ENCODE results near the gene TMEM267.
"Not testable (repeated sequence)": the region's sequence is repeated elsewhere in the genome, so short reads cannot be mapped to it uniquely, and the experiment has no call there.

Gene TMEM267, protein sequence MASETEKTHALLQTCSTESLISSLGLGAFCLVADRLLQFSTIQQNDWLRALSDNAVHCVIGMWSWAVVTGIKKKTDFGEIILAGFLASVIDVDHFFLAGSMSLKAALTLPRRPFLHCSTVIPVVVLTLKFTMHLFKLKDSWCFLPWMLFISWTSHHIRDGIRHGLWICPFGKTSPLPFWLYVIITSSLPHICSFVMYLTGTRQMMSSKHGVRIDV
- long read RNA-seq, donor 1, transcript TMEM267-201 (3 exons, 2,338 nt), result major isoform, 5 of 5 reads
- long read RNA-seq, donor 1, partial matches to known transcripts, result 0 of 5 reads
- long read RNA-seq, donor 1, other reads (novel, unspliced or antisense), result 0 of 5 reads
- long read RNA-seq, donor 2, transcript TMEM267-201 (3 exons, 2,338 nt), result major isoform, 5 of 5 reads
- long read RNA-seq, donor 2, partial matches to known transcripts, result 0 of 5 reads
- long read RNA-seq, donor 2, other reads (novel, unspliced or antisense), result 0 of 5 reads
- long read RNA-seq, donor 3, partial matches to known transcripts, result 0 of 3 reads
- long read RNA-seq, donor 3, other reads (novel, unspliced or antisense), result 0 of 3 reads
- long read RNA-seq, donor 4, transcript TMEM267-201 (3 exons, 2,338 nt), result major isoform, 5 of 5 reads
- long read RNA-seq, donor 4, partial matches to known transcripts, result 0 of 5 reads
- long read RNA-seq, donor 4, other reads (novel, unspliced or antisense), result 0 of 5 reads
- long read RNA-seq, donor 5, partial matches to known transcripts, result 0 of 3 reads
- long read RNA-seq, donor 5, other reads (novel, unspliced or antisense), result 0 of 3 reads
- long read RNA-seq, donor 6, partial matches to known transcripts, result 0 of 3 reads
- long read RNA-seq, donor 6, other reads (novel, unspliced or antisense), result 0 of 3 reads
- long read RNA-seq, donor 7, transcript TMEM267-201 (3 exons, 2,338 nt), result major isoform, 15 of 22 reads
- long read RNA-seq, donor 7, partial matches to known transcripts, result 7 of 22 reads
- long read RNA-seq, donor 7, other reads (novel, unspliced or antisense), result 0 of 22 reads
- long read RNA-seq, donor 8, transcript TMEM267-201 (3 exons, 2,338 nt), result major isoform, 7 of 7 reads
- long read RNA-seq, donor 8, partial matches to known transcripts, result 0 of 7 reads
- long read RNA-seq, donor 8, other reads (novel, unspliced or antisense), result 0 of 7 reads

DNA sequence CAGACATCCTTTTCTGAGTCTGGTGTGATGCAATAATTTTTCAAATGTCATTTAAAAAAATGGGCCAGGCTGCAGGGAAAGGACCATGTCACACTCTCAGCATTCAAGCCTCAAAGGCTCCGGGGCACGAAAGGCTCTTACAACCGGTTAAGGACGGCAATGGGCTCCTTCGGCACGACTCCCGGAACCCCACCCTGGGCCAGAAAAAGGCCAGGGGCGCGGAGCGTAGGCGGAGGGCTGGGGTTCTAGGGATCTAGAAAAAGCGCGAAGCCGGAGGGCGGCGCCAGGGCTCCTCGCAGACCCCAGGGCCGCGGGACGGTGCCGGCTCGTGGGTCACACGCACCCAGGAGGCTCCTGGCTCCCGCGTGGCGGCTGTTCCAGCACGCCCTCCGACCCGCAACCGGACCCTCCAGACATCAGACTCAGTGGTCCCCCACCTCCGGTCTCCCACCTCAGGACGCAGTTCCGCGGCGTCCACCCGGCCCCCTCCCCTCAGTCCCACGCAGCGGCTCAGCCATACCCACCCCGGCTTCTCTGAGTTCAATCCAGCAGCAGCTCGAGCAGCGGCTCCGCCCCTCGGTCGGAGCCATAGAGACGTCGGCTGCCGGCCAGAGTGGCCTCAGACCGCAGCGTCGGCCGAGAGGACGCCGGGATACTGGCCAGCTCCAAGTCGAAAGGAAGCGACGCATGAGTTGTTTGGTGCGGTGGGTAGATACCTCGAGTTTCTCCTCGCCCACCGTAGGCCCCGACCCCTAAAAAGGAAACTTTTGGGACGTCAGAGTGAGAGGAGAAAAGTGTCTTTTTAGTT is at the start of gene TMEM267:
Gene TMEM267 (minus strand): TSS at position 568 of the 808 bp plus-strand sequence. CDS start 29,896 bp downstream, outside the sequence.
- DNase-seq, result peak; percentile 95

DNA sequence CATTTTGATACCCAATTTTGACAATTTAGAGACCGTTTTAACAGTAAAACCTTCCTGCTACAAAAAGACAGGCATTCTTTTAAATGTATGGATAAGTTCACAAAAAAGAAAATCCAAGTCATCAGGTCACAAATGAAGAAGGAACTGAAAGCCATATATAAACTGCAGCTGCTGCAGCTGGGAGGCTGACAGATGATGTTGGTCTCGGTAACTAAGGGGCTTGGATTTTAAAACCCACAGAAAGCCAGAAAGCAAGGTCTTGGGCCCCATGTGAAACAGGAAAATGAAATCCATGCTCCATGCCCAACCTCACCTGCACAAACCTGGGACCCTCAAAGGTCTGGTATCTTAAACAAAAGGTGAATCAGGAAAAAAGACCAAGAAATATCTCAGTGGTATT is 47.0 kb upstream of the TMEM267 start:
- no peak for DNase-seq

DNA sequence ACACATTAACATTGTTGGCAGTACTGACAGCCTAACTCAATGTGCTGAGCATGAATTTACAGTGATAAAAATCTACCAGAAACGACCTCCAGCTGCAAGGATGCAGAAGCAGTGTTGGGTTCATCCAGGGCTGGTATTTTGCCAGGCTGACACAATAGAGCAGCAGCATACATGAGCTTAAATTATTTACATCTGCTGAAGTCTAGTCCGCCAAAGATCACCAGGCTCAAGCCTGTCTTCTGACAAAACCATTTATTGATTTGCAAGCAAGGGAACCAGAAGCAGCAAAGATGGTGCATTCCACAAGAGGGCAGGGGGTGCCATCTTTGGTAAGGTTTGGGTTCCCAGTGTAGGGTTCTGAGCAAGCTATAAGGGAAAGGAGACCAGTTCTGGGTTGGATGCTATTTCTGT is 40.0 kb upstream of the TMEM267 start:
- no peak for DNase-seq

DNA sequence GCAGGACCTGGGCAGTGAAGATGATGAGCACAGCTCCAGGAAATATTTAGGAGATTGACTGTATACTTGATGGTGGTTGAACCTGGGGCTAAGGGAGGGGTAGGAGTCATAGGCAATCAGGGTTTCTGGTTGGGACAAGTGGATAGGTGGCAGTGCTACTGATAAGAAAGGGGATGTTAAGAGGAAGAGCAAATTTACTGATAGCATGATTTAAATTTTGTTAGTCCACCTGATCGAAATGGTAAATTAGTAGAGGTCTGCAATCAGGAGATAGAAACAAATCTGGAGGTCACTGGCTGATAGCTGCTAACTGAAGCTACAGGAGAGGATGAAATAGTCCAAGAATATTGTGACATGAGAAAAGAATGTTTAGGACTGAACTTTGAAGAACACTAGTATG is 37.0 kb upstream of the TMEM267 start:
- no peak for DNase-seq

DNA sequence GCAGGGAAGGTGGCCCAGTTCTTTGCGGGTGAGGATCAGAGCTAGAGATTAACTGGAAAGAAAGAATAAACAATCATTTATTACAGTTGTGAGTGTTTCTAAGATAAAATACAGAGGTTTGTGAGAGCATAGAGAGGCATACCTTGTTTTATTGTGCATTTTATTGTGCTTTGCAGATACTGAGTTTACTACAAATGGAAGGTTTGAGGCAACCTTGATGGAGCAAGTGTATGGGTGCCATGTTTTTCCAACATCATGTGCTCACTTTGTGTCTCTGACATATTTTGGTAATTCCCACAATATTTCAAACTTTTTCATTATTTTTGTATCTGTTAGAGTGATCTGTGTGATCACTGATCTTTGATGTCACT is 32.0 kb upstream of the TMEM267 start:
- no peak for DNase-seq

DNA sequence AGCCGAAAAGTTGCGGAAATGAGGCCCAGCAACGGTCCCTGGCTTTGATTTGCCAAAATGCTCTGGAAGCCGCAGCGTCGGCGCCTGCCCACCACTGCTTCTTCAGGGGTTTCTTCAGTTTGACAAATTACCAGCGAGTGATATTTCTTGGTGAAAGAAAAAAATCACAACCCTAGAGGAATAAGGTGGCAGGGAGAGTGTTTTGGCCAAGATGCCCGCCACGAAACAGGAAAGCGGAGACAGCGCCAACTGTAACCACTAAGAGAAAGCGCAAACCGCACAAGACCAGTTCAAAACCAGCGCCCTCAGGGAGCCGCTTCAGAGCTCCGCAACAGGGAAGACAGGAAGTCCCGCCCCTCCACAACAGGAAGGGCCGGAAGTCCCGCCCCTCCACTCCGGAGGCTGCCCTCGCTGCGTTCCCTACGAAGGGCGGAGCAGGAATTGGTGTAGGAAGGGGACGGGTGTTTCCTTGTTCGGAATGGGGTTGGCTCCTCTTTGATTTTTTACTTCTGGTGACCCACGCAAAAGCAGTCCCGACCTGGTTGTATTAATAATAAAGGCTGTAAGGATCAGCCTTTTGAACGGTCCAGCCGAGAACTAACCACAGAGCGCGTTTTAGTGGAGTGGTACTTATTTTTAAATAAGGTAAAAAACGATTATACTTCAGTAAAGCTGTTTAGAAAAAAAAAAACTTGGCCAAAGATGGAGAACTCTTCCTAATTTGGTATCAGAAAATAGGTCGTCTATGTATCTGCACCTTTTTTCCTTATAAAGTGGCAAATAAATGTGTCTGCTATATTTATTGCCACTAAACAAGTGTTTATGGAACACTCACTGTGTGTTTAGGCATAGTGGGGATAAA is 31.4 kb upstream of the TMEM267 start, which contains the start of gene C5orf34:
Gene C5orf34 (minus strand): TSS at position 333 of the 862 bp plus-strand sequence. CDS start 5,809 bp downstream, outside the sequence.
- DNase-seq, result peak; percentile 89

DNA sequence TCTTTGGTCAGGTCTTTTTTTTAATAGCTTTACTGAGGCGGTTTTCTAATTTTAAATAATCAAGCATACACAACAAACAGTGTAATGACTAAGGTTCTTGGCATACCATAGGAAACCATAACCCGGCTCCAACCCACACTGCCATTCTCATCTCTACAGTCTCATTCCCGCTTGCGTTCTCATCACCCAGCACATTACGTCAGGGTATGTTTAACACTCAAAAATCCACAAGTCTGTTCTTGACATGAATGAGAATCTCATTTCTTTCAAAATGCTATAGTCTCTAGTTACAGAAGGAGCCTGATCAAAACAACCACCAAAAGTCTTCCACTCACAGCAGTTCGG is 30.8 kb upstream of the TMEM267 start:
- no peak for DNase-seq

DNA sequence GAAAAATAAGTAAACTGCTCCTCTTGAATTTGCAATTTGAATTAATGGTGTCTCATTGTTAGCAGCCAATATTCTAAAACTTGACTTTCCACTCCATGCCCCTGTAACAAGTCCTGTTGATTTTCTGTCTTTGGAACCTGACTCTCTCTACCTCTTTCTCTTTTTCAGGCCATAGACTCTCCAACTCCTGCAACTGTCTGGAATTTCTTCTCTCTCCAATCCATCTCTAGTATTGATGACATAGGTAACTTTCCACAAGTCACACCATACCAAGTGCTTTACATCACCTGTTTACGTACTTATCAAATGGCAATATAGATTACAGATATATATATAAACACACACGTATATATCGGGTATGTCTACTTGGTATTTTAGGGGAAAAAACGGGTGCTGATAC is 30.4 kb upstream of the TMEM267 start:
- DNase-seq, result no peak

DNA sequence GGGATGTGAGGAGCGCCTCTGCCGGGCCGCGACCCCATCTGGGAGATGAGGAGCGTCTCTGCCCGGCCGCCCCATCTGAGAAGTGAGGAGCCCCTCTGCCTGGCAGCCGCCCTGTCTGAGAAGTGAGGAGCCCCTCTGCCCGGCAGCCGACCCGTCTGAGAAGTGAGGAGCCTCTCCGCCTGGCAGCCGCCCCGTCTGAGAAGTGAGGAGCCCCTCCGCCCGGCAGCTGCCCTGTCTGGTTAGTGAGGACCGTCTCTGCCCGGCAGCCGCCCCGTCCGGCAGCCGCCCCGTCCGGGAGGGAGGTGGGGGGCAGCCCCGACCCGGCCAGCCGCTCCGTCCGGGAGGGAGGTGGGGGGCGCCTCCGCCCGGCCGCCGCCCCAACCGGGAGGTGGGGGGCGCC is 27.4 kb upstream of the TMEM267 start:
- not testable (repeated sequence) for DNase-seq

DNA sequence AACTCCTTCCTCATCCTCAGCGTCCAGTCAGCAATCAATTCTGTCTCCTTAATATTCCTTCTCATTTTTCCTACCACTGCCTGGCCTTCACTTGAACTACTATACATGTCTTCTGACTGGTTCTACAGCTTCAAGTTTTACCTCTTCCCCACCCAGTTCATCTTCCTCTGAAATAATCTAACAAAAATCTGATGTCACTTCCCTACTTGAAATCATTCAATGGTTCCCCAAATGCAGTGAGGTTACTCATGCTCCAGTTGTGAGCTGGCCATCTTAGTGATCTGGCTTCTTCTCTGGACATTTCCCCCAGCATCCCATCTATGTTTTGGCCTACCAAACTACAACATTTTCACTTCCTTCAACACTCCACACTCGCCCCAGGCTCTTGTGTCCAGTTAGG is 14.9 kb upstream of the TMEM267 start:
- DNase-seq, result no peak

DNA sequence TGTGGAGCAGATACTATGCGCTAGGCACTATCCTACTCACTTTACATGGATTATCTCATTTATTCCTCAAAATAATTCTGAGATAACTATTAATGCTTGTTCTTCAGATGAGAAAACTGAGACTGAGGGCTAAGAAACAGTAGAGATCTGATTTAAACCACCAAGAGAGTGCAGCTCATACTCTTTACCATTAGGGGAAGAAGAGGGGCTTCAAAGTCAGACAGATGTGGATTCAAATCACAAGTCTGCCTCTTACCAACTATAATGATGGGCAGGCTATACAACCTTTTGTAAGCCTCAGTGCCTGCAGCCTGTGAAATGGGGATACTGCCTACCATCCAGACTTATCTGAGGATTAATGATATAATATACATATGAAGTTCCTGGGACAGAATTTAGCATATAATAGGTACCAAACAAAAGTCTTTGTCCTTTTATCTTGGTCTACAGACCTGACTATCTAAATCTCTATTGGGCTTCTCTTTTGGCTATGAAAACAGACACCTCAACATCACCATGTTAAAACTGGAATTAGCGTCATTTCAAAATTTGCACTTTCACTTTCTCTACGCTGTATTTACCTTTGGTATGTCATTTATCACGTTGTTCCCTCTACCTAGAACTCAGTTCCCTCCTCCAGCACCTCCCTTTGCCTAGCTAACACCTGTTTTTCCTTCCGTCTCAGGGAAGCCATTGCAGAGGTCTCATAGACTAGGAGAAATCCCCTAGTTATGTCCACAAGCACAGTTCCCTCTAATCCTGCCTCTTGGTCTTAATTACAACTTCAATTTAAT is 13.8 kb upstream of the TMEM267 start:
- DNase-seq, result no peak

DNA sequence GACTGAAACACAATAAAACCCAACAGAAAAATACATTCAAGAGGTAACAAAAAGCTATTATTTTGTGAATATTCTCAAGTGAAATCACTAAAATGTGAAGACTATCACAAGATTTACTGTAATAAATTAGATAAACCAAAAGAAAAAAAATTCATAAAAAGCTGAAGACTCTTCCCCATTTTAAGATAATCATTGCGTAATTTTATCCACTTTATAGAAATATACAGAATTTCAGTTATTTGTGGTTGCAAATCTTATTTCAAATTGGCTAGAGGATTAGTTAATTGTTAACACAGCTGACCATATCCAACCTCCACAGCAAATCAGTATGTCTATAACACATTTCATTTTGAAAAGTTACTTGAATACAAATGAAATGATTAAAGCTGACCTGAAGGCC is 7.7 kb upstream of the TMEM267 start:
- DNase-seq, result no peak

DNA sequence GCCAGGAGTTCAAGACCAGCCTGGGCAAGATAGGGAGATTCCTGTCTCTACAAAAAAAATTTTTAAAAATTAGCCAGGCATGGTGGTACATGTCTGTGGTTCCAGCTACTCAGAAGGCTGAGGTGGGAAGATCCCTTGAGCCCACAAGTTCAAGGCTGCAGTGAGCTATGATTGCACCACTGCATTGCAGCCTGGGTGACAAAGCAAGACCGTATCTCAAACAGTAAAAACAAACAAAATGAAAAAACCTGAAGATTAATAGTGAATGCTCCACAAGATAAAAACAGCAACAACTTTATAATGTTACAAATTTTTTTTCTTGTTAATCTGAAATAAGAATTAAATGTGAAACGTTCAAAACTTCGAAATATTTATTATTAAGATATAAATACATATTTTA is 2.7 kb upstream of the TMEM267 start:
- no peak for DNase-seq

DNA sequence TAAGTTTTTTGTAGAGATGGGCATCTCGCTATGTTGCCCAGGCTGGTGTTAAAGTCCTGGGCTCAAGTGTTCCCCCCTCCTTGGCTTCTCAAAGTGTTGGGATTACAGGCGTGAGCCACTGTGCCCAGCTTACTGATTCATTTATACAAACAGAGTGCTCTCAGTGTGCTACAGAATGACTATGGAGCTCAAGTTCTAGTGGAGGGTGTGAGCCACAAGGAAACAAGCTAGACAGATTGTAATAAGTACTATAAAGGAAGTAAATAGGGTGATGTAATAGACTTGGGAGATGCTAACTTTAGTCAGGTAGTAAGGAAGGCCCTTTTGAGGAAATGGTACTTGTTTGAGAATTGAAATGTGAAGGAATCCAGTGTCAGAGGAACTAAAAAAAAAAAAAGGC is 1.7 kb upstream of the TMEM267 start:
- no peak for DNase-seq

DNA sequence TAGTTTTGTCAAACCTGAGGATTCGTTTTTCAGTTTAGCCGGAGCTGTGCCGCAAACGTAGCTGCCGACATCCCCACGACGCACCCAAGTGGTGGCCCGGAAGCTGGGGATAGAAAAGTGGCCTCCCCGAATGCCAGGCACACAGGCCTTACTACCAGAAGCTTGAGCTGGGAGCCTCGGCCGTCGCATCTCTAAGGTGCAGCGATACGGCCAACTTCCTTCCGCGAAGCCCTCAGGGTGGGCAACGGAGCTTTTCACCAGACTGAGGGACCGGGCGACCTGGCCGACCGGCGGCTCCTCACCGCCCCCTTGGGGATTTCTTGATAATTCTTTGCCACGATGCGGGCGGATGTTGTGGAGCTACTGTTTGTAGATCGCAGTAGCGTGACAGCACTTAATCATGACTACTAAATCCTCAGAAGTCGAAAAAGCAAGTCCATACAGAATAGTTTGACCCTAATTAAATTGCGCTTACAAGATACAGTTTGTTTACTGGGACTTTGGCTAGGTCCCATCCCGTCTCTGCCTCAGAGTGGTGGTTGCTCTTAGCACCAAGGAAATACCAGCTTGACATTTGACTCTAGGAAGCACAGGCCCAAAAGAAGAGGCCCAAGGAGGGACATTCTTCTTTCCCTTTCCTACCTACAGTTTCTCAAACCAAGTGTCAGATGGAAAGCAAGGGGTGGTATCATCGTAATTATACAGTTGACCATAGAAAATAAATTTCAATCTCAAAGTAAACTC is 613 bp upstream of the TMEM267 start:
- DNase-seq, result peak; percentile 97

DNA sequence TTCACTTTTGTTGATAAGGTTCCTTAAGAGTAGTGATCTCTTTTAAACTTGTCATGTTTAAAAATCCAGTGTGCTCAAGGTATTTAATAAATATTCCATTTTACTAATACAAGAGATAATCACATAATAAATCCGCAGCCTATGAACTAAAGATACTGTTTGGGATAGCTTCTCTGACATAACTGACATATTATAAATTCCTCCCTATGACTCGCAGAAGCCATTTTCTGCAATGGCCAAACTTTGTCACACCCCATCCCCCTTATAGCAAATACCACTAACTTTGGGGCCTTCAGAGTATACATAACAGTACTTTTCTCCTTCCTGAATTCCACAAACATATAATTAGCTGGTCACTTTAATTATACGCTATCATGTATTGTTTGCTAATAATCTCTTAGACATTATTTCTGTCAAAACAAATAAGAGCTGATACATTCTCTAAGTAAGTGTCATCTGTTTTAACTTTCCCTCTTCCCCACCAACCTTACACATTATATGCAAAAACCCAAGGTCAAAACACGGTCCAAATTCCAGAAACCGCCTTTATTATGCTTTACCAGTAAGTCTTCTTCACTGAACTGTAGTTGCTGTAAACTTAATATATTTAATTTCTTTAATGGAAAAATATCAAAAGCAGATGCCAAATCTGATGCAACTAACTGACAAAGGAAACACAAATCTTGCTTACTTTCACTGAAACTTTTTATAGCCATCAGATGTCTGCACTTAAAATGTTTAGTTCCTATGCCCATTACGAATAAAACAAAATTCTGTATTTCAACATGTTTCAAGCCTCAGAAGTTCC is 971 bp downstream of the TMEM267 start:
- DNase-seq, result no peak

DNA sequence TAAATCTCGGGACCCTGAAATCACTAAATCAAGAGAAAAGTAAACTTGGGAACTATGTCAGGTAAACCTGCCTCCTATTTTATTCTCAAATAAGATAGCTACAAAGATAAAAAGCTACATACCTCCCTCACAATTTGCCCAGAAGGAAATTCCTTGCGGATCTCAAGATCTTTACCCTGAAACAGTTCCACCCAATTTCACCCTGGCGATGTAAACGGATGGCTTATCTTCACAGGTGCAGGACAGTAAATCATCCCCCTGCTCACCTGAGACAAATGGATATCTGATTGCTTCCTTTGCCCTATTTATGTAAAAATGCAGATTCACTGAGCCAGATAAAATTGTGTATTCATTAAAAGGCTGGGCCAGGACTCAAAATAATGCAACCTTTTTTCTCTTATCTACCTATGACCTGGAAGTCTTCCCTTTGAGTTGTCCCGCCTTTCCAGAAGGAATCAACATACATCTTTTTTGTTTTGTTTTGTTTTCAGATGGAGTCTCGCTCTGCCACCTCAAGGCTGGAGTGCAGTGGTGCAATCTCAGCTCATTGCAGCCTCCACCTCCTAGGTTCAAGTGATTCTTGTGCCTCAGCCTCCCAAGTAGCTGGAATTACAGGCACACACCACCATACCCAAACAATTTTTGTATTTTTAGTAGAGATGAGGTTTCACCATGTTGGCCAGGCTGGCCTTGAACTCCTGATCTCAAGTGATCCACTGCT is 13.8 kb downstream of the TMEM267 start:
- no peak for DNase-seq

DNA sequence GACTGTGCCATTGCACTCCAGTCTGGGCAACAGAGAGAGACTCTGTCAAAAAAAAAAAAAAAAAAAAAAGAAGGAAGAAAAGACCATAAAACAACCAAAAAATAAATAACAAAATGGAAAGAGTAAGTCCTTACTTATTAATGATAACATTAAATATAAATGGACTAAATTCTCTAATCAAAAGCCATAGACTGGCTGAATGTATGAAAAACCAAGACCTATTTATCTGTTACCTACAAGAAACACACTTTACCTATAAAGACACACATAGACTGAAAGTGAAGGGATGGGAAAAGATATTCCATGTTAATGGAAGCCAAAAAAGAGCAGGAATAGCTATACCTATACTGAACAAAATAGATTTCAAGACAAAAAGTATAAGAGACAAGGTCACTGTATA is 16.6 kb downstream of the TMEM267 start:
- no peak for DNase-seq
